Measurements from ENCODE around the gene RNU6-1.

GRCh38 chr15:67822537-67823313 lies 17.1 kb downstream of the RNU6-1 start:
- no peak for TF ChIP-seq POLR2A (IDR thresholded peaks at IDR 0.05; ENCODE audit: low read length)
- TF ChIP-seq CTCF (IDR thresholded peaks at IDR 0.05) = no peak
- TF ChIP-seq, protein P1, sequence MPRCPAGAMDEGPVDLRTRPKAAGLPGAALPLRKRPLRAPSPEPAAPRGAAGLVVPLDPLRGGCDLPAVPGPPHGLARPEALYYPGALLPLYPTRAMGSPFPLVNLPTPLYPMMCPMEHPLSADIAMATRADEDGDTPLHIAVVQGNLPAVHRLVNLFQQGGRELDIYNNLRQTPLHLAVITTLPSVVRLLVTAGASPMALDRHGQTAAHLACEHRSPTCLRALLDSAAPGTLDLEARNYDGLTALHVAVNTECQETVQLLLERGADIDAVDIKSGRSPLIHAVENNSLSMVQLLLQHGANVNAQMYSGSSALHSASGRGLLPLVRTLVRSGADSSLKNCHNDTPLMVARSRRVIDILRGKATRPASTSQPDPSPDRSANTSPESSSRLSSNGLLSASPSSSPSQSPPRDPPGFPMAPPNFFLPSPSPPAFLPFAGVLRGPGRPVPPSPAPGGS (IDR thresholded peaks at IDR 0.05) = no peak
- TF ChIP-seq USF2 (IDR thresholded peaks at IDR 0.05) = no peak
- no peak for TF ChIP-seq EP300 (IDR thresholded peaks at IDR 0.05)
- no peak for TF ChIP-seq CHD2 (IDR thresholded peaks at IDR 0.05; ENCODE audit: low read length, partially characterized antibody)
- no peak for TF ChIP-seq EHMT2 (IDR thresholded peaks at IDR 0.05; ENCODE audit: low read depth)
- TF ChIP-seq TP53 (CRISPR knock-in tag; IDR thresholded peaks at IDR 0.05) = no peak
- TF ChIP-seq RAD21 (conservative IDR thresholded peaks at IDR 0.05 in 1 of 2, IDR thresholded peaks at IDR 0.05 in 1 of 2) = no peak
- TF ChIP-seq, protein P2, sequence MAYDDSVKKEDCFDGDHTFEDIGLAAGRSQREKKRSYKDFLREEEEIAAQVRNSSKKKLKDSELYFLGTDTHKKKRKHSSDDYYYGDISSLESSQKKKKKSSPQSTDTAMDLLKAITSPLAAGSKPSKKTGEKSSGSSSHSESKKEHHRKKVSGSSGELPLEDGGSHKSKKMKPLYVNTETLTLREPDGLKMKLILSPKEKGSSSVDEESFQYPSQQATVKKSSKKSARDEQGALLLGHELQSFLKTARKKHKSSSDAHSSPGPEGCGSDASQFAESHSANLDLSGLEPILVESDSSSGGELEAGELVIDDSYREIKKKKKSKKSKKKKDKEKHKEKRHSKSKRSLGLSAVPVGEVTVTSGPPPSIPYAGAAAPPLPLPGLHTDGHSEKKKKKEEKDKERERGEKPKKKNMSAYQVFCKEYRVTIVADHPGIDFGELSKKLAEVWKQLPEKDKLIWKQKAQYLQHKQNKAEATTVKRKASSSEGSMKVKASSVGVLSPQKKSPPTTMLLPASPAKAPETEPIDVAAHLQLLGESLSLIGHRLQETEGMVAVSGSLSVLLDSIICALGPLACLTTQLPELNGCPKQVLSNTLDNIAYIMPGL (CRISPR knock-in tag; IDR thresholded peaks at IDR 0.05; ENCODE audit: borderline replicate concordance) = no peak
- TF ChIP-seq, protein P3, sequence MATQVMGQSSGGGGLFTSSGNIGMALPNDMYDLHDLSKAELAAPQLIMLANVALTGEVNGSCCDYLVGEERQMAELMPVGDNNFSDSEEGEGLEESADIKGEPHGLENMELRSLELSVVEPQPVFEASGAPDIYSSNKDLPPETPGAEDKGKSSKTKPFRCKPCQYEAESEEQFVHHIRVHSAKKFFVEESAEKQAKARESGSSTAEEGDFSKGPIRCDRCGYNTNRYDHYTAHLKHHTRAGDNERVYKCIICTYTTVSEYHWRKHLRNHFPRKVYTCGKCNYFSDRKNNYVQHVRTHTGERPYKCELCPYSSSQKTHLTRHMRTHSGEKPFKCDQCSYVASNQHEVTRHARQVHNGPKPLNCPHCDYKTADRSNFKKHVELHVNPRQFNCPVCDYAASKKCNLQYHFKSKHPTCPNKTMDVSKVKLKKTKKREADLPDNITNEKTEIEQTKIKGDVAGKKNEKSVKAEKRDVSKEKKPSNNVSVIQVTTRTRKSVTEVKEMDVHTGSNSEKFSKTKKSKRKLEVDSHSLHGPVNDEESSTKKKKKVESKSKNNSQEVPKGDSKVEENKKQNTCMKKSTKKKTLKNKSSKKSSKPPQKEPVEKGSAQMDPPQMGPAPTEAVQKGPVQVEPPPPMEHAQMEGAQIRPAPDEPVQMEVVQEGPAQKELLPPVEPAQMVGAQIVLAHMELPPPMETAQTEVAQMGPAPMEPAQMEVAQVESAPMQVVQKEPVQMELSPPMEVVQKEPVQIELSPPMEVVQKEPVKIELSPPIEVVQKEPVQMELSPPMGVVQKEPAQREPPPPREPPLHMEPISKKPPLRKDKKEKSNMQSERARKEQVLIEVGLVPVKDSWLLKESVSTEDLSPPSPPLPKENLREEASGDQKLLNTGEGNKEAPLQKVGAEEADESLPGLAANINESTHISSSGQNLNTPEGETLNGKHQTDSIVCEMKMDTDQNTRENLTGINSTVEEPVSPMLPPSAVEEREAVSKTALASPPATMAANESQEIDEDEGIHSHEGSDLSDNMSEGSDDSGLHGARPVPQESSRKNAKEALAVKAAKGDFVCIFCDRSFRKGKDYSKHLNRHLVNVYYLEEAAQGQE (IDR thresholded peaks at IDR 0.05) = no peak
- TF ChIP-seq, protein P4, sequence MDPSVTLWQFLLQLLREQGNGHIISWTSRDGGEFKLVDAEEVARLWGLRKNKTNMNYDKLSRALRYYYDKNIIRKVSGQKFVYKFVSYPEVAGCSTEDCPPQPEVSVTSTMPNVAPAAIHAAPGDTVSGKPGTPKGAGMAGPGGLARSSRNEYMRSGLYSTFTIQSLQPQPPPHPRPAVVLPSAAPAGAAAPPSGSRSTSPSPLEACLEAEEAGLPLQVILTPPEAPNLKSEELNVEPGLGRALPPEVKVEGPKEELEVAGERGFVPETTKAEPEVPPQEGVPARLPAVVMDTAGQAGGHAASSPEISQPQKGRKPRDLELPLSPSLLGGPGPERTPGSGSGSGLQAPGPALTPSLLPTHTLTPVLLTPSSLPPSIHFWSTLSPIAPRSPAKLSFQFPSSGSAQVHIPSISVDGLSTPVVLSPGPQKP (IDR thresholded peaks at IDR 0.05; ENCODE audit: low read depth, low read length) = no peak
- TF ChIP-seq E2F6 (IDR thresholded peaks at IDR 0.05; ENCODE audit: borderline replicate concordance, low read depth) = no peak
